K562 (cell line): ENCODE results near the gene CLDN7. TPM values are rescaled to one million over a fixed set of nuclear protein-coding genes. Genes with fewer than 3 reads are reported as not detected.

ENCODE experiments used
- BHLHE40 ChIP-seq: IDR thresholded peaks from 2 replicates; pipeline ENCODE4 v1.6.1; 2011; ENCODE audit warnings: low read length, improper control_type of control experiment
- CBFA2T3 ChIP-seq: fragments of 450-650 bp; IDR thresholded peaks from 2 replicates; pipeline ENCODE4 v1.6.1; 2017
- CREB3 ChIP-seq: fragments of 450-650 bp; conservative IDR thresholded peaks from 2 replicates; pipeline ENCODE4 v1.6.1; 2016; ENCODE audit warnings: missing genetic modification characterization, low read depth, mild to moderate bottlenecking, missing compliant biosample characterization, moderate library complexity
- CUX1 ChIP-seq: fragments of 200-800 bp; sonication (Bioruptor generic); IDR thresholded peaks from 2 replicates; pipeline ENCODE4 v1.6.1; 2016; ENCODE audit warnings: missing genetic modification characterization, missing compliant biosample characterization
- ELK3 ChIP-seq: fragments of 450-650 bp; formaldehyde crosslinking; IDR thresholded peaks from 2 replicates; pipeline ENCODE4 v1.4.0; 2020; ENCODE audit warnings: mild to moderate bottlenecking
- FOXJ2 ChIP-seq: fragments of 200-800 bp; sonication (Bioruptor generic); IDR thresholded peaks from 2 replicates; pipeline ENCODE4 v1.6.1; 2016; ENCODE audit warnings: missing genetic modification characterization, missing compliant biosample characterization
- GATAD2B ChIP-seq: fragments of 450-650 bp; IDR thresholded peaks from 2 replicates; pipeline ENCODE4 v1.6.1; 2017; ENCODE audit warnings: mild to moderate bottlenecking, borderline replicate concordance
- PATZ1 ChIP-seq: fragments of 250-450 bp; sonication (Bioruptor Pico); IDR thresholded peaks from 2 replicates; pipeline ENCODE4 v1.5.0; 2020; ENCODE audit warnings: mild to moderate bottlenecking, borderline replicate concordance
- PHB ChIP-seq: fragments of 250-450 bp; sonication (Bioruptor Pico); IDR thresholded peaks from 2 replicates; pipeline ENCODE4 v1.5.0; 2021
- TOE1 ChIP-seq, 2 experiments: fragments of 450-650 bp in 1 of 2; sonication (generic) in 1 of 2; formaldehyde crosslinking in 1 of 2; IDR thresholded peaks; 2 replicates each; pipeline versions ENCODE4 v1.7.1 to v1.8.0; 2016 to 2022; ENCODE audit warnings: borderline replicate concordance in 2 of 2, mild to moderate bottlenecking in 2 of 2, antibody characterized with exemption in 1 of 2, inconsistent platforms in 1 of 2, low read depth in 1 of 2, missing genetic modification reagents in 1 of 2, moderate library complexity in 1 of 2
- TSC22D4 ChIP-seq: fragments of 450-650 bp; IDR thresholded peaks from 2 replicates; pipeline ENCODE4 v1.6.1; 2016; ENCODE audit warnings: missing genetic modification characterization, missing biosample characterization, control low read depth
- ZFX ChIP-seq: sonication (generic); formaldehyde crosslinking; IDR thresholded peaks from 2 replicates; pipeline ENCODE4 v1.8.0; 2022; ENCODE audit warnings: mild to moderate bottlenecking, missing genetic modification reagents, moderate library complexity
- ZNF57 ChIP-seq: fragments of 450-650 bp; formaldehyde crosslinking; IDR thresholded peaks from 2 replicates; pipeline ENCODE4 v1.4.0; 2020; ENCODE audit warnings: mild to moderate bottlenecking, moderate library complexity
- ZNF583 ChIP-seq: fragments of 250-450 bp; sonication (Bioruptor Pico); IDR thresholded peaks from 2 replicates; pipeline ENCODE4 v1.4.0; 2020
- polyA plus RNA-seq, 8 experiments: library from polyadenylated mRNA; depleted of rRNA in 4 of 8; stranded (reverse) in 5 of 8; unstranded in 3 of 8; fragments of >200 nt; fragmentation: Nextera tagmentation in 2 of 8; fragmentation: Illumina TruSeq in 1 of 8; extraction: Ambion mirVana in 2 of 8; extraction: Trizol in 1 of 8; gene quantifications; 2 replicates each; pipeline versions ENCODE4 v1.2.1 to v1.2.3, GENCODE V29; 2011 to 2014; ENCODE audit warnings: inconsistent platforms in 1 of 8, missing spikeins in 1 of 8
- total RNA-seq, 7 experiments: library from RNA; depleted of rRNA in 6 of 7; stranded (reverse); fragments of >200 nt in 6 of 7; fragmentation: Illumina TruSeq in 2 of 7; extraction: Trizol in 2 of 7; gene quantifications; 2 replicates each; pipeline versions ENCODE4 v1.2.1 to v1.2.3, GENCODE V29; 2011 to 2021; ENCODE audit warnings: low replicate concordance in 1 of 7
- TF ChIP-seq, protein P1 (sequence below): sonication (generic); formaldehyde crosslinking; IDR thresholded peaks from 2 replicates; pipeline ENCODE4 v1.8.0; 2022; ENCODE audit warnings: missing genetic modification reagents, mild to moderate bottlenecking, borderline replicate concordance

CLDN7 gene
- total and polyA plus RNA-seq, 9 of the 15 experiments (the other 6 are each of a cell fraction or from before 2014, with no cell fraction given), result 2.2 to 14.5 (median 7.6) TPM

DNA sequence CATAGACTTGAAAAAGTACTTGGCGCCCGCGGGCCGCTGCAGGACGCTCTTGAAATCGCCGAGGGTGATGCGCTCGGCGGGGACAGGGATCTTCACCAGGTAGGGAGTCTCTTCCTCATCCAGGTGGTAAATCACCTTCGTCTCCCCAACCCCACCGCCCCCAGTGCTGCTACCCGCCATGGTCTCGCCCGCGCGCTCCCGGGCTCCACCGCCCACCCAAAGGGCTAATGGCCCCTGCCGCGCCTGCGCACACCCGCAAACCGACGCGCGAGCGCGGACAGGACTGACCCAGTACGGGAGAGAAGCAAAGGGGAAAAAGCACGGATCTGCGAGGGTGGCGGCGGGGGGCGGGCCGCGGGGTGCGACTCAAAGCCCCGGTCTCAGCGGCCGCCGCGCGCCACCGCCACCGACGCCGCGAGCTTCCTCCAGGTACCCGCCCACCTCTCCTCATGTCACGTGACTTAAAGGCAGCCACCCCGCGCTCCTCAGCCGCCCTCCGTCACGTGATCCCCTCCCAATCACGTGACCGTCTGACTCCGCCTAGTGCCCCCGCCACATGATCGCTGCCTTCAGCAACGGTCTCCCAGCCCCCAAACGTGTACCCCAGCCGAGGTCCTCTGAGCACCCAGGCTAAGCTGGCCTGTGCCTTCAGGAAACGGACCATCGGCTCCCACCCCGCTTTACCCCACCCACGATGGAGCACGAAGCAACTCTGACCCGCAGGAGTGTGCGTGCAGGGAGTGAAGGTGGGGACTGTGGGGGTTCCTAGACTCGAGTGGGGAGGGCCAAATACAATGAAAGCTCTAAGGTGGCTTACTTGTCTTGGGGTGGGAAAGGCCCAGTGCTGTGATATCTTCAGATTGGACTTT is 28.0 kb downstream of the CLDN7 start, which contains the start of gene DVL2 (continued):
- no peak for TF ChIP-seq CUX1 (CRISPR knock-in tag)
- TF ChIP-seq CREB3 (tag), result no peak
- 0 out of 2 replicates have a peak, but pooled peaks have one; percentile 46 for TF ChIP-seq PATZ1
- no peak for TF ChIP-seq ZNF57 (CRISPR knock-in tag)
- TF ChIP-seq GATAD2B, result no peak
- TF ChIP-seq CBFA2T3, result peak; percentile 12; the same call in 1 of the 2 replicates
- no peak for TF ChIP-seq TSC22D4 (tag)
- peak; percentile 100 for TF ChIP-seq BHLHE40
- TF ChIP-seq, protein P1, sequence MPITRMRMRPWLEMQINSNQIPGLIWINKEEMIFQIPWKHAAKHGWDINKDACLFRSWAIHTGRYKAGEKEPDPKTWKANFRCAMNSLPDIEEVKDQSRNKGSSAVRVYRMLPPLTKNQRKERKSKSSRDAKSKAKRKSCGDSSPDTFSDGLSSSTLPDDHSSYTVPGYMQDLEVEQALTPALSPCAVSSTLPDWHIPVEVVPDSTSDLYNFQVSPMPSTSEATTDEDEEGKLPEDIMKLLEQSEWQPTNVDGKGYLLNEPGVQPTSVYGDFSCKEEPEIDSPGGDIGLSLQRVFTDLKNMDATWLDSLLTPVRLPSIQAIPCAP (CRISPR knock-in tag), result no peak
- no peak for TF ChIP-seq PHB (CRISPR knock-in tag)
- TF ChIP-seq ZFX (CRISPR knock-in tag), result peak; percentile 72
- peak; percentile 100 for TF ChIP-seq TOE1 (IDR thresholded peaks at IDR 0.05; ENCODE audit: borderline replicate concordance)
- TF ChIP-seq TOE1 (CRISPR knock-in tag; IDR thresholded peaks at IDR 0.05; ENCODE audit: borderline replicate concordance, low read depth), result no peak
- no peak for TF ChIP-seq FOXJ2 (tag)
- peak; percentile 67; the same call in 1 of the 2 replicates for TF ChIP-seq ZNF583
- TF ChIP-seq ELK3 (CRISPR knock-in tag), result no peak
